ENCODE results near the gene NUTM2A.
"Not testable (repeated sequence)": the region's sequence is repeated elsewhere in the genome, so short reads cannot be mapped to it uniquely, and the experiment has no call there.

Gene NUTM2A, protein sequence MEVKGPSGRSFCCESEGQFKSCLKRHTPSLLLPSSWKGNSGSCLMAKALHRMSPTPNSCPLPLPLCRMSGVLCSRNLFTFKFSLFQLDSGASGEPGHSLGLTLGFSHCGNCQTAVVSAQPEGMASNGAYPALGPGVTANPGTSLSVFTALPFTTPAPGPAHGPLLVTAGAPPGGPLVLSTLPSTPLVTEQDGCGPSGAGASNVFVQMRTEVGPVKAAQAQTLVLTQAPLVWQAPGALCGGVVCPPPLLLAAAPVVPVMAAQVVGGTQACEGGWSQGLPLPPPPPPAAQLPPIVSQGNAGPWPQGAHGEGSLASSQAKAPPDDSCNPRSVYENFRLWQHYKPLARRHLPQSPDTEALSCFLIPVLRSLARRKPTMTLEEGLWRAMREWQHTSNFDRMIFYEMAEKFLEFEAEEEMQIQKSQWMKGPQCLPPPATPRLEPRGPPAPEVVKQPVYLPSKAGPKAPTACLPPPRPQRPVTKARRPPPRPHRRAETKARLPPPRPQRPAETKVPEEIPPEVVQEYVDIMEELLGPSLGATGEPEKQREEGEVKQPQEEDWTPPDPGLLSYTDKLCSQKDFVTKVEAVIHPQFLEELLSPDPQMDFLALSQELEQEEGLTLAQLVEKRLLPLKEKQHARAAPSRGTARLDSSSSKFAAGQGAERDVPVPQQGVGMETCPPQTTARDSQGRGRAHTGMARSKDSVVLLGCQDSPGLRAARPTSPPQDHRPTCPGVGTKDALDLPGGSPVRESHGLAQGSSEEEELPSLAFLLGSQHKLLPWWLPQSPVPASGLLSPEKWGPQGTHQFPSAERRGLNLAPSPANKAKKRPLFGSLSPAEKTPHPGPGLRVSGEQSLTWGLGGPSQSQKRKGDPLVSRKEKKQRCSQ

DNA sequence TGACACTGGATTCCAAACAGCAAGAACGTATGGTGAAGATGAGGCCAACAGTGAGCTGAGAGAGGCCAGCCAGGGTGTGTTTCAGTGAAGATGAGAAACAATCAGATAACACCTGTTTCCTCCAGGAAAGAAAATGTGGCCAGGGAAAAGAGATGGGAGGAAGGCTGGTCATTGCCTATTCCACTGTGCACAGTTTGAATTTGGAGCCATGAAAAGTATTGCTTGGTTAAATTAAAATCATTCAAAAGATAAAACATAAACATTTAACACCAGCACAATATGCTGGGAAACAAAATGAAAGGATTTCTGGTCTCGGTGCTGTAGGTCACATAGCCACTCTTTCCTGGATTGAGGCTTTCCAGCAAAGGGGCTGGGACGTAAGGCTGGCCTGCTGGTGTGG, at the start of gene NUTM2A:
TSS of gene NUTM2A (plus strand) at position 301 of the 400 bp plus-strand sequence. CDS start 383 bp downstream, outside the sequence.
- TF ChIP-seq GATA2, GATA3 (IDR thresholded peaks at IDR 0.05; ENCODE audit: low read depth, low read length): not testable (repeated sequence)

All from SH-SY5Y (cell line).